Measurements from ENCODE around the gene ARRDC4.

The ARRDC4 gene

DNA sequence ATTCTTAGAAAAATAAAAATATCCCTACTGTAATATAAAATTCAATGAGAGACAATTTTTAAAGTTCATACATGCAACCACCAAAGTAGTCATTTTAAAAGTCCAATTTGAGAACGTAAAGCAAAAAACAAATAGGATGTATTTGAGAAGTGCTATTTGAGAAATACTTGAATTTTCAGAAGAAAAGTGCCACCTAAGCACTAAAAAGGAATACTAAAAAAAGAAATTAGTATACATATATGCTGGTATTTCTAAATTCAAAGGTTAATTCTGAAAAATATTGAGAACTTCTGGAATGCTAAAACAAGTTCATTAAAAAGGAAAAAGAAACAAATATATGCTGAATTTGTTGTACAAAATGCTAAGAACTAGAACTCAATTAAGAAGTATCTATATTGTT, 29.2 kb upstream of the ARRDC4 start:
- no peak for DNase-seq (ENCODE audit: low read depth)
- no peak overlapping the region for H3K4me3 ChIP-seq (ENCODE audit: low read length)
- TF ChIP-seq, protein P1, sequence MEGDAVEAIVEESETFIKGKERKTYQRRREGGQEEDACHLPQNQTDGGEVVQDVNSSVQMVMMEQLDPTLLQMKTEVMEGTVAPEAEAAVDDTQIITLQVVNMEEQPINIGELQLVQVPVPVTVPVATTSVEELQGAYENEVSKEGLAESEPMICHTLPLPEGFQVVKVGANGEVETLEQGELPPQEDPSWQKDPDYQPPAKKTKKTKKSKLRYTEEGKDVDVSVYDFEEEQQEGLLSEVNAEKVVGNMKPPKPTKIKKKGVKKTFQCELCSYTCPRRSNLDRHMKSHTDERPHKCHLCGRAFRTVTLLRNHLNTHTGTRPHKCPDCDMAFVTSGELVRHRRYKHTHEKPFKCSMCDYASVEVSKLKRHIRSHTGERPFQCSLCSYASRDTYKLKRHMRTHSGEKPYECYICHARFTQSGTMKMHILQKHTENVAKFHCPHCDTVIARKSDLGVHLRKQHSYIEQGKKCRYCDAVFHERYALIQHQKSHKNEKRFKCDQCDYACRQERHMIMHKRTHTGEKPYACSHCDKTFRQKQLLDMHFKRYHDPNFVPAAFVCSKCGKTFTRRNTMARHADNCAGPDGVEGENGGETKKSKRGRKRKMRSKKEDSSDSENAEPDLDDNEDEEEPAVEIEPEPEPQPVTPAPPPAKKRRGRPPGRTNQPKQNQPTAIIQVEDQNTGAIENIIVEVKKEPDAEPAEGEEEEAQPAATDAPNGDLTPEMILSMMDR (conservative IDR thresholded peaks at IDR 0.05; ENCODE audit: low read depth, low read length) = no peak

DNA sequence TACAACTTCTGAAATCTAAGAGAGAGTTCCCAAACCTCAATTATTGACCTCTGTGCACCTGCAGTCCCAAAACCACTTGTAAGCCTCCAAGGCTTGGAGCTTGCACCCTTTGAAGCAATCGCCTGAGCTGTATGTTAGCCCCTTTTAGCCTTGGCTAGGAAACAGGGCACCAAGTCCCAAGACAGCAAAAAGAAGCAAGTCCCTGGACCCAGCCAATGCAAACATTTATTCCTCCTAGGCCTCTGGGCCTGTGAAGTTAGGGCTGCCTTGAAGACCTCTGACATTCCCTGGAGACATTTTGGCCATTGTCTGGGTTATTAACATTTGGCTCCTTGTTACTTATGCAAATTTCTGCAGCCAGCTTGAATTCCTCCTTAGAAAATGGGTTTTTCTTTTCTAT, 26.9 kb upstream of the ARRDC4 start:
- no peak overlapping the region for H3K4me3 ChIP-seq (ENCODE audit: low read length)
- TF ChIP-seq, protein P1 (conservative IDR thresholded peaks at IDR 0.05; ENCODE audit: low read depth, low read length) = no peak
- no peak for DNase-seq (ENCODE audit: low read depth)

DNA sequence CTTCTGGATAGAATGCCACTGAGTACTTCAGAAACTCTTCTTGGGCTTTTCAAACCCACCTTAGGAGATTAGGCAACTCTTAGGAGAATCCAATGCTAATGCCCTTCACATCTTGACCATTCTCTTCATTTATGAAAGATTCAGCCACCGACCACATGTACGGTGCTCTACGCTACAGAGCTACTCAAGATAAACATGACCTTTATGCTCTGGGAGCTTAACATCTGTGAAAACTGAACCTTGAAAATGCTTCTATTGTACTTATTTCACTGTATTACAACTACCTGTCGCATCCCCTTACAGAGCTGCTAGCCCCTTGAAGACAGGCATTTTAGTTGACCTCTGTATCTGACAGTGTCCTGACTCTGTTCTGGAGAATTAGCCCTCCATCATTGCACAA, 19.5 kb upstream of the ARRDC4 start:
- TF ChIP-seq, protein P1 (conservative IDR thresholded peaks at IDR 0.05; ENCODE audit: low read depth, low read length) = no peak
- H3K4me3 ChIP-seq (ENCODE audit: low read length) = no peak overlapping the region
- DNase-seq (ENCODE audit: low read depth) = no peak

DNA sequence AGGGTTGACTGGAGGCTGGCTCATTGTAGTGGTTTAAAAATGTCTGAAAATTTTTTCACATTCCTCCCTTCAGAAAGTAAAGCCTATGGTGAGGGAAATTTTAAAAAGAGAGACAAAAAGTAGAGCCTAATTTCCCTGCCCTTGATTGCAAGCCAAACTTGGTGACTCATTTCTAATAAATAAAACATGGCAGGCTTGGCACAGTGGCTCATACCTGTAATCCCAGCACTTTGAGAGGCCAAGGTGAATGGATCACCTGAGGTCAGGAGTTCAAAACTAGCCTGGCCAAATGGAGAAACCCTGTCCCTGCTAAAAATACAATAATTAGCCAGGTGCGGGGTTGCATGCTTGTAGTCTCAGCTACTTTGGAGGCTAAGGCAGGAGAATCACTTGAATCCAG, 18.9 kb upstream of the ARRDC4 start:
- H3K4me3 ChIP-seq (ENCODE audit: low read length) = no peak overlapping the region
- TF ChIP-seq, protein P1 (conservative IDR thresholded peaks at IDR 0.05; ENCODE audit: low read depth, low read length) = no peak
- no peak for DNase-seq (ENCODE audit: low read depth)

DNA sequence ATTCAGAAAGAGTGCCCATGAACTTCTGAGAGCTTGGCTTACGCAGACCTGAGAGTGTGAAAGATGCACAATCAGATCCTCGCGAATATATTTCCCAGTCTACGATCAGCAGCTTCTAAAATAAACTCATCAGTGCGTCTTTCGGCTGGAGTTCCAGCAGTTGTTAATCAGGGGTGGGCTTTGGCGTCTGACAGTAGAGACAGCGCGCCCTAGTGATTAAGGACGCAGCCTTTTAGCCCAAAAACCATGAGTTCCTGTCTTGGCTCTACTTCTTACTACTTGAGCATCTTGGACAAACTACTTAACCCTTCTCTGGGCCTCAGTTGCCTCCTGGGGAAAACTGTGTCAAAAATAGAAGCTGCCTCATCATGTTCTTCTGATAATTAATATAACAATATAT, 15.8 kb upstream of the ARRDC4 start:
- no peak for DNase-seq (ENCODE audit: low read depth)
- no peak overlapping the region for H3K4me3 ChIP-seq (ENCODE audit: low read length)
- TF ChIP-seq, protein P1 (conservative IDR thresholded peaks at IDR 0.05; ENCODE audit: low read depth, low read length) = no peak

DNA sequence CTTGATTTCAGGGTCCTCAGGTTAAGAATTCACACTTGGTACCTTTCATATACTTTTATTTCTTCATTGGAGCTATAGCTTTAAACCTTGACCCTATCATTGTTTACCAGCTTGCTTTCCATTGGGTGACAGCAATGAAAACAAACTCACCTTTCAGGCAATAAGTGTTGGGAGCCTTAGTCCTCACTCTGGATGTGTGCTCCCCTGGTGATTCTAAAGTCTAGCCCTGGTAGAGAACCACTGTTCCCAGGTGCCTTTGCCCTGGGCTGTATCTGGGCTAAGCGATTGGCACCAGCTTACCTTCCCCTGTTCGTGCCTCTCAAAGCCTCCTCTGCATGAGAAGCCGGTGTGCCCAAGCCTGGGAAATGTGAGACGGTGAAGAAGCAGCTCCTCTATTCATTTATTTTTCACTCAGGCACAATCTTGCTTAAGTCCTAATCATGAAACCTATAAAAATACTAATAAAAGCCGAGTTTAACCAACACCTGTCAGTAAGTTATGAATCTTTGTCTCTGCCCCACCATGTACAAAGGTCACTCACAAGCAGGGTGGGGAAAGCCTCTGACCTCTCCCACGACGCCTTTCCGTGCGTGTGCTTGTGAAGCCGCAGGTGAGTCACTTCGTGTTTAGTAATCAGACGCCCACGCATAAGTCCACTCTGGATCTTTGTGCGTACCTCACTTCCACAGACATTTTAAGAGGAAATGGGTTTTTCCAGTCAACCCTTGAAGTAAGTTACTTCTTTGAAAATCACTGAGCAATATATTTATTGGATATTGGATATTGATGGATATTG, 12.8 kb upstream of the ARRDC4 start:
- no peak for DNase-seq (ENCODE audit: low read depth)
- TF ChIP-seq, protein P1 (conservative IDR thresholded peaks at IDR 0.05; ENCODE audit: low read depth, low read length) = no peak

DNA sequence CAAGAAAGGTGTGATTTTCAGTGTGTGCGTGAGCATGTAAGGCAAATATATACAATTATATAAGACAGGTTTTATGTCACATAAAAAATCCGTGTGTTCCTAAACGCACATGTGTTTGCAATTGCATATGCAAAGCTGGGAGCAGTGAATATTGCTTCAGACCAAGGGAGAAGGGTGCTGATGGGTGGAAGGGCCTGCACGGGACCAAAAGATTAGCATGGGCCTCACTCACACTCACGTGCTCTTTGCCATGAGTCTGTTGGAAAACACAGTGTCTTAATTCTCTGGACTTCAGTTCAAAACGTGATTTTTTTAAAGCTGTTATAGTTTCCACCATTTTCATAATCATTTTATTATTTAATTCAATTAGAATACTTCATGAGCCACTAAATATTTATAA, 7.2 kb upstream of the ARRDC4 start:
- TF ChIP-seq, protein P1 (conservative IDR thresholded peaks at IDR 0.05; ENCODE audit: low read depth, low read length) = no peak
- H3K4me3 ChIP-seq (ENCODE audit: low read length) = no peak overlapping the region
- no peak for DNase-seq (ENCODE audit: low read depth)

More for the DNA sequence above, 12.8 kb upstream of the ARRDC4 start:
- no peak overlapping the region for H3K4me3 ChIP-seq (ENCODE audit: low read length)
